ENCODE data around the gene LRRC8D.

LRRC8D gene

GRCh38 chr1:89779151-89779940, 41.5 kb upstream of the LRRC8D start:
- Histone ChIP-seq H2AFZ (ENCODE audit: low read length) (no peak overlapping the region), H3K9me3 (replicated peaks in 1 of 2; ENCODE audit: control insufficient read depth in 2 of 2, insufficient read depth in 1 of 2, low read depth in 1 of 2, low read length in 2 of 2) (no peaks in the 10 kb centered on the region), H2BK12ac (ENCODE audit: low read length) (no peak overlapping the region), H2BK120ac (ENCODE audit: low read depth, low read length) (no peak overlapping the region), H3K4me2 (ENCODE audit: insufficient read depth, low read length, poor library complexity, severe bottlenecking) (no peak overlapping the region), H3K4me1 (ENCODE audit: control insufficient read depth in 2 of 2, insufficient read depth in 1 of 2, low read depth in 1 of 2, low read length in 2 of 2) (no peaks in the 10 kb centered on the region), H3K23ac (ENCODE audit: low read depth, low read length, poor library complexity) (no peak overlapping the region), H3K18ac (ENCODE audit: low read length) (no peak overlapping the region), H3K27me3 (ENCODE audit: control insufficient read depth in 3 of 3, insufficient read depth in 3 of 3, low read depth in 1 of 3, low read length in 3 of 3) (peaks cover 0 to 5% (median 0%) of the 10 kb centered on the region in 3 experiments), H4K91ac (ENCODE audit: low read depth, low read length, poor library complexity) (no peak overlapping the region), H2AK5ac (ENCODE audit: low read depth, low read length) (no peak overlapping the region), H4K8ac (ENCODE audit: low read depth, low read length) (no peak overlapping the region), H3K79me1 (ENCODE audit: low read depth, low read length) (no peaks in the 10 kb centered on the region), H2BK5ac (ENCODE audit: low read length) (no peak overlapping the region), H3K4ac (ENCODE audit: low read length) (no peak overlapping the region), H3K27ac (replicated peaks; ENCODE audit: low read length) (no peak overlapping the region), H3K4me3 (ENCODE audit: low read length in 2 of 2) (no peak overlapping the region), H3K14ac (ENCODE audit: low read length) (no peak overlapping the region), H2BK15ac (ENCODE audit: low read length) (no peak overlapping the region), H3K9ac (ENCODE audit: low read depth, low read length, poor library complexity) (no peak overlapping the region), H3K36me3 (replicated peaks in 1 of 2; ENCODE audit: control insufficient read depth in 2 of 2, insufficient read depth in 2 of 2, low read length in 2 of 2) (no peaks in the 10 kb centered on the region)
- WGBS, 2 donors (ENCODE audit: extremely low coverage in 2 of 2, insufficient read length in 2 of 2, insufficient replicate concordance in 1 of 2): no CpG with 5 or more reads among the region's 6 CpGs
- no peak for DNase-seq (ENCODE audit: low spot score)

GRCh38 chr1:89780721-89781120, 40.1 kb upstream of the LRRC8D start:
- no peak overlapping the region for H2BK5ac ChIP-seq (ENCODE audit: low read length)
- no peak overlapping the region for H3K9ac ChIP-seq (ENCODE audit: low read depth, low read length, poor library complexity)
- H2BK12ac ChIP-seq (ENCODE audit: low read length): no peak overlapping the region
- no peak overlapping the region for H2AK5ac ChIP-seq (ENCODE audit: low read depth, low read length)
- H3K27me3 ChIP-seq (ENCODE audit: control insufficient read depth in 3 of 3, insufficient read depth in 3 of 3, low read depth in 1 of 3, low read length in 3 of 3): peaks cover 0 to 10% (median 0%) of the 10 kb centered on the region in 3 experiments
- H2BK15ac ChIP-seq (ENCODE audit: low read length): no peak overlapping the region
- no peak overlapping the region for H3K4ac ChIP-seq (ENCODE audit: low read length)
- H3K27ac ChIP-seq (replicated peaks; ENCODE audit: low read length): no peak overlapping the region
- no peaks in the 10 kb centered on the region for H3K9me3 ChIP-seq (replicated peaks in 1 of 2; ENCODE audit: control insufficient read depth in 2 of 2, insufficient read depth in 1 of 2, low read depth in 1 of 2, low read length in 2 of 2)
- no peaks in the 10 kb centered on the region for H3K4me1 ChIP-seq (ENCODE audit: control insufficient read depth in 2 of 2, insufficient read depth in 1 of 2, low read depth in 1 of 2, low read length in 2 of 2)
- no peak overlapping the region for H2BK120ac ChIP-seq (ENCODE audit: low read depth, low read length)
- no peak overlapping the region for H3K23ac ChIP-seq (ENCODE audit: low read depth, low read length, poor library complexity)
- WGBS, 2 donors (ENCODE audit: extremely low coverage in 2 of 2, insufficient read length in 2 of 2, insufficient replicate concordance in 1 of 2): no CpG with 5 or more reads among the region's 2 CpGs
- no peak overlapping the region for H3K4me3 ChIP-seq (ENCODE audit: low read length in 2 of 2)
- H2AFZ ChIP-seq (ENCODE audit: low read length): no peak overlapping the region
- no peak overlapping the region for H3K14ac ChIP-seq (ENCODE audit: low read length)
- H3K36me3 ChIP-seq (replicated peaks in 1 of 2; ENCODE audit: control insufficient read depth in 2 of 2, insufficient read depth in 2 of 2, low read length in 2 of 2): no peaks in the 10 kb centered on the region
- no peak overlapping the region for H3K4me2 ChIP-seq (ENCODE audit: insufficient read depth, low read length, poor library complexity, severe bottlenecking)
- H4K8ac ChIP-seq (ENCODE audit: low read depth, low read length): no peak overlapping the region
- no peak overlapping the region for H4K91ac ChIP-seq (ENCODE audit: low read depth, low read length, poor library complexity)
- no peak overlapping the region for H3K18ac ChIP-seq (ENCODE audit: low read length)
- no peaks in the 10 kb centered on the region for H3K79me1 ChIP-seq (ENCODE audit: low read depth, low read length)
- no peak for DNase-seq (ENCODE audit: low spot score)

GRCh38 chr1:89781494-89782126, 39.2 kb upstream of the LRRC8D start:
- H2BK12ac ChIP-seq (ENCODE audit: low read length): no peak overlapping the region
- H2BK15ac ChIP-seq (ENCODE audit: low read length): no peak overlapping the region
- H3K4me3 ChIP-seq (ENCODE audit: low read length in 2 of 2): no peak overlapping the region
- no peaks in the 10 kb centered on the region for H3K79me1 ChIP-seq (ENCODE audit: low read depth, low read length)
- no peaks in the 10 kb centered on the region for H3K36me3 ChIP-seq (replicated peaks in 1 of 2; ENCODE audit: control insufficient read depth in 2 of 2, insufficient read depth in 2 of 2, low read length in 2 of 2)
- WGBS, 2 donors (ENCODE audit: extremely low coverage in 2 of 2, insufficient read length in 2 of 2, insufficient replicate concordance in 1 of 2): no CpG with 5 or more reads among the region's 4 CpGs
- H3K27ac ChIP-seq (replicated peaks; ENCODE audit: low read length): no peak overlapping the region
- H3K4me1 ChIP-seq (ENCODE audit: control insufficient read depth in 2 of 2, insufficient read depth in 1 of 2, low read depth in 1 of 2, low read length in 2 of 2): no peaks in the 10 kb centered on the region
- H3K4ac ChIP-seq (ENCODE audit: low read length): no peak overlapping the region
- H3K9ac ChIP-seq (ENCODE audit: low read depth, low read length, poor library complexity): no peak overlapping the region
- H3K14ac ChIP-seq (ENCODE audit: low read length): no peak overlapping the region
- no peak overlapping the region for H3K23ac ChIP-seq (ENCODE audit: low read depth, low read length, poor library complexity)
- H3K4me2 ChIP-seq (ENCODE audit: insufficient read depth, low read length, poor library complexity, severe bottlenecking): no peak overlapping the region
- H2BK5ac ChIP-seq (ENCODE audit: low read length): no peak overlapping the region
- no peak overlapping the region for H4K91ac ChIP-seq (ENCODE audit: low read depth, low read length, poor library complexity)
- peaks cover 0 to 14% (median 0%) of the 10 kb centered on the region in 3 experiments for H3K27me3 ChIP-seq (ENCODE audit: control insufficient read depth in 3 of 3, insufficient read depth in 3 of 3, low read depth in 1 of 3, low read length in 3 of 3)
- H2AFZ ChIP-seq (ENCODE audit: low read length): no peak overlapping the region
- no peak overlapping the region for H2AK5ac ChIP-seq (ENCODE audit: low read depth, low read length)
- no peak overlapping the region for H3K18ac ChIP-seq (ENCODE audit: low read length)
- no peak overlapping the region for H4K8ac ChIP-seq (ENCODE audit: low read depth, low read length)
- H2BK120ac ChIP-seq (ENCODE audit: low read depth, low read length): no peak overlapping the region
- no peaks in the 10 kb centered on the region for H3K9me3 ChIP-seq (replicated peaks in 1 of 2; ENCODE audit: control insufficient read depth in 2 of 2, insufficient read depth in 1 of 2, low read depth in 1 of 2, low read length in 2 of 2)
- no peak for DNase-seq (ENCODE audit: low spot score)

- Histone ChIP-seq H3K79me1 (ENCODE audit: low read depth, low read length) (no peaks in the 10 kb centered on the region), H3K23ac (ENCODE audit: low read depth, low read length, poor library complexity) (no peak overlapping the region), H2AK5ac (ENCODE audit: low read depth, low read length) (no peak overlapping the region), H2BK15ac (ENCODE audit: low read length) (no peak overlapping the region), H3K4me3 (ENCODE audit: low read length in 2 of 2) (no peak overlapping the region), H4K8ac (ENCODE audit: low read depth, low read length) (no peak overlapping the region), H2BK120ac (ENCODE audit: low read depth, low read length) (no peak overlapping the region), H4K91ac (ENCODE audit: low read depth, low read length, poor library complexity) (no peak overlapping the region), H3K36me3 (replicated peaks in 1 of 2; ENCODE audit: control insufficient read depth in 2 of 2, insufficient read depth in 2 of 2, low read length in 2 of 2) (no peaks in the 10 kb centered on the region), H3K27me3 (ENCODE audit: control insufficient read depth in 3 of 3, insufficient read depth in 3 of 3, low read depth in 1 of 3, low read length in 3 of 3) (peaks cover 0 to 17% (median 0%) of the 10 kb centered on the region in 3 experiments), H3K27ac (replicated peaks; ENCODE audit: low read length) (no peak overlapping the region), H3K9me3 (replicated peaks in 1 of 2; ENCODE audit: control insufficient read depth in 2 of 2, insufficient read depth in 1 of 2, low read depth in 1 of 2, low read length in 2 of 2) (no peaks in the 10 kb centered on the region), H3K4me2 (ENCODE audit: insufficient read depth, low read length, poor library complexity, severe bottlenecking) (no peak overlapping the region), H3K14ac (ENCODE audit: low read length) (no peak overlapping the region), H3K4ac (ENCODE audit: low read length) (no peak overlapping the region), H3K9ac (ENCODE audit: low read depth, low read length, poor library complexity) (no peak overlapping the region), H2AFZ (ENCODE audit: low read length) (no peak overlapping the region), H3K4me1 (ENCODE audit: control insufficient read depth in 2 of 2, insufficient read depth in 1 of 2, low read depth in 1 of 2, low read length in 2 of 2) (peaks cover 4 to 5% of the 10 kb centered on the region in 2 donors), H2BK12ac (ENCODE audit: low read length) (no peak overlapping the region), H3K18ac (ENCODE audit: low read length) (no peak overlapping the region), H2BK5ac (ENCODE audit: low read length) (no peak overlapping the region)
- no peak for DNase-seq (ENCODE audit: low spot score)
- WGBS, 2 donors (ENCODE audit: extremely low coverage in 2 of 2, insufficient read length in 2 of 2, insufficient replicate concordance in 1 of 2): no CpG with 5 or more reads among the region's 7 CpGs
These were observed 34.1 kb upstream of the LRRC8D start for GRCh38 chr1:89786628-89787214.
